HCEC 1CT (cell line): Measurements from ENCODE around the gene ICAM5.
"Not testable (repeated sequence)": the region's sequence is repeated elsewhere in the genome, so short reads cannot be mapped to it uniquely, and the experiment has no call there.

Experiments used
- DNase-seq: peaks from one replicate; pipeline ENCODE4 v3.0.0-alpha.2; 2017

ICAM5 gene

GRCh38 chr19:10289836-10290356, at the start of gene ICAM5:
Gene ICAM5, plus strand, starts transcription at chr19:10289952. Its CDS starts 92 bp downstream, at chr19:10290044.
- DNase-seq, result peak; percentile 43

GRCh38 chr19:10241826-10242449, 47.8 kb upstream of the ICAM5 start:
- not testable (repeated sequence) for DNase-seq

- DNase-seq, result no peak
Measured at GRCh38 chr19:10243606-10244005, 46.1 kb upstream of the ICAM5 start.

- DNase-seq, result no peak
Measured at GRCh38 chr19:10245189-10245939, 44.4 kb upstream of the ICAM5 start.

DNA sequence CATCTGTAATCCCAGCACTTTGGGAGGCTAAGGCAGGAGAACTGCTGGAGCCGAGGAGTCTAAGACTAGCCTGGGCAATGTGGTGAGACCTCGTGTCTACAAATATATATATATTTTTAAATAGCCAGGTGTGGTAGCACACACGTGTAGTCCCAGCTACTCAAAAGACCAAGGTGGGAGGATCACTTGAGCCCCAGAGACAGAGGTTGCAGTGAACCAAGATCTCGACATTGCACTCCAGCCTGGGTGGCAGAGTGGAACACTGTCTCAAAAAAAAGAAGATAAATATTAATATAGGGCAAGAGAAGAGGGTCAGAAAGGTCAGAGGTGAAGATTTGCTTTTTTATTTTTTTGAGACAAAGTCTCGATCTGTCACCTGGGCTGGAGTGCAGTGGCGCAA, 43.2 kb upstream of the ICAM5 start:
- no peak for DNase-seq

GRCh38 chr19:10251792-10252694, 37.7 kb upstream of the ICAM5 start, which contains the start of gene MRPL4:
Gene MRPL4, plus strand, starts transcription at chr19:10252214. Its CDS starts 40 bp downstream, at chr19:10252254.
- DNase-seq, result peak; percentile 99

DNA sequence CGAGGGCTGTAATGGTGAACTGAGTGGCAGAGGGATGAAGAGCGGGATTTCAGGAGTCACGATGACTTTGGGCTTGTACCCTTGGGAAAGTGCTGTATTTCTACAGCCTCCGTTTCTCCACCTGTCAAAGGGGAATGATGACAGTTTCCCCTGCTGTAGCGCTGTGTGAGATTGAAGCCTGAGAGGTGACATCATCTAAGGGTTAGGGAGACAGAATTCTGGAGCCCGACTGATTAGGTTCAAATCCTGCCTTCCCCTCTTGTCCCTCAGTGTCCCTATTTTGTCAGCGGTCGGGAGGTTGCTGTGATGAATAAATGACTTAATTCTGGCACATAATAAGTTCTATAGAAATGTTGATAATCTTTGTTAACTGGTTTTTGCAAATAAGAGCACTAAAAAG, 37.0 kb upstream of the ICAM5 start:
- no peak for DNase-seq

- DNase-seq, result no peak
Measured at GRCh38 chr19:10254244-10254643, 35.5 kb upstream of the ICAM5 start.

GRCh38 chr19:10255358-10255757, 34.4 kb upstream of the ICAM5 start:
- DNase-seq, result no peak

GRCh38 chr19:10256551-10256950, 33.2 kb upstream of the ICAM5 start:
- no peak for DNase-seq

DNA sequence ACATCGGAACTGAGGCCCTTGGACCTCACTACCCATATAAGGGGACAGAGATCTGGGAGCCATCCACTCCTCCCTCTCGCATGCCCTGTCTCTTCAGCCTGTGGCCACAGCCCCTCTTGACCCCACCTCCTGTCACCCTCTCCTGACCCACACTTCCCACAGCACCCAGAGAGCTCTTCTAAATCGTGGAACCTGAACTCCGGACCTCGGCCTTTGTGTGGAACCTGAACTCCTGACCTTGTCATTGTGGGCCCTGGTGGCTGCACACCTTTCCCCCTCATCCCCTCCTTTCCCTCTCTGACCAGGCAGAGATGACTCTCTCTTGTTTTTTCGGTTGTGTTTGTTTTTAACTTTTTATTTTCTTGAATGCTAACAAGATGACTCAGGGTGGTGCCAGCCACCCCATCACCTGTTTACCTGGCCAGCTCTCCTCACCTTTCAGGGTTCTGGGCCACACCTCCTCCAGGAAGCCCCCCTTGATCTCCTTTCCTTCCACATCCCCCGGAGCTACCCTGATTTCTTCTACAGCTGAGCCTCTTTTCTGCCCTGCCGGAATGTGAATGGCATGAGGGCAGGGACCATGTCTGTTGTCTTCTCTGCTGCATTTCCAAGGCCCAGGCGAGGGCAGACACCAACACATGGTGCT, 32.7 kb upstream of the ICAM5 start:
- DNase-seq, result no peak

GRCh38 chr19:10258080-10258710, 31.6 kb upstream of the ICAM5 start:
- DNase-seq, result no peak

GRCh38 chr19:10259162-10259905, 30.4 kb upstream of the ICAM5 start:
- peak; percentile 61 for DNase-seq

- no peak for DNase-seq
Measured at GRCh38 chr19:10260141-10260584, 29.6 kb upstream of the ICAM5 start.

- no peak for DNase-seq
Measured at GRCh38 chr19:10262771-10263170, 27.0 kb upstream of the ICAM5 start.

GRCh38 chr19:10266706-10267105, 23.0 kb upstream of the ICAM5 start:
- DNase-seq, result no peak

- no peak for DNase-seq
Measured at GRCh38 chr19:10268071-10268470, 21.7 kb upstream of the ICAM5 start.

DNA sequence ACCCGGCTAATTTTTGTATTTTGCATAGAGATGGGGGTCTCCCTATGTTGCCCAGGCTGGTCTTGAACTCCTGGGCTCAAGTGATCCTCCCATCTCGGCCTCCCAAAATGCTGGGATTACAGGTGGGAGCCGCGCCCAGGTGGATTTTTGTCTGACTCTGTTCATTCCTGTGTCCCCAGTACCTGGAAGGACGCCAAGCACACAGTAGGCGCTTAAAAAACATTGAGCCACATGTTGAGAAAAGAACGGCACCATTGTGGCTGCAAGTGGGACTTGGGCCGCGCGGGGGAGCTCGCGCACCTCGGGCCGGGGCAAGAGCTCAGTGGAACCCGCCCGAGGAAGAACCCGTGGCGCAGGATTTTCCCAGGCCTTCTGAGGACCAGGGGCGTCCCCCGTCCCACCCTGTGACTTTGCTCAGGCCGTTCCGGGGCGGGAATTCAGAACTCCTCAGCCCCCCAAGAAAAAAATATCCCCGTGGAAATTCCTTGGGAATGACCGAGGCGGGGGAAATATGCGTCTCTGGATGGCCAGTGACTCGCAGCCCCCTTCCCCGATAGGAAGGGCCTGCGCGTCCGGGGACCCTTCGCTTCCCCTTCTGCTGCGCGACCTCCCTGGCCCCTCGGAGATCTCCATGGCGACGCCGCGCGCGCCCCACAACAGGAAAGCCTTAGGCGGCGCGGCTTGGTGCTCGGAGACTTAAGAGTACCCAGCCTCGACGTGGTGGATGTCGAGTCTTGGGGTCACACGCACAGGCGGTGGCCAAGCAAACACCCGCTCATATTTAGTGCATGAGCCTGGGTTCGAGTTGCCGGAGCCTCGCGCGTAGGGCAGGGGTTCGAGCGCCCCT, 20.2 kb upstream of the ICAM5 start:
- DNase-seq, result peak; percentile 62

GRCh38 chr19:10270180-10270615, 19.6 kb upstream of the ICAM5 start:
- peak; percentile 34 for DNase-seq
